HG03521 (cell line): ENCODE measurements around the gene PRKCG.

Experiments
- ATAC-seq: cut with Tn5 transposase; IDR thresholded peaks from one replicate; pipeline ENCODE4 v1.9.1; 2021; ENCODE audit warnings: mild to moderate bottlenecking, moderate library complexity; ENCODE audit not compliant: unreplicated experiment

Gene PRKCG

DNA sequence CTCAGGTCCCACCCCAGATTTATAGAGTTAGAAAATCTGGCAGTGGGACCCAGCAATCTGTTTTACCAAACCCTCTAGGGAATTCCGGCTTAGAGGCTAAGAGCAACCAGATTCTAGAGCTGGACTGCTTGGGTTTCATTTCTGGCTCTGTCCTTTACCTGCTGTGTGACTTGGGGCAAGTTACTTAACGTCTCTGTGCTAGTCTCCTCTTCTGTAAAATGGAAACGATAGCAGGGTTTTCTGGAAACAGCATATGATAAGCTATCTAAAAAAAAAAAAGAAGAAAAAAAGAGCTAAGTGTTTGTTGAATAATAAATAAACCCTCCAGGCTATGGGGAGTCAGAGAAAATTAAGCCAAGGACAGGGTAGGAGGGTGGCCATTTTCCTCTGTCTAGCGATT is 15.5 kb downstream of the PRKCG start:
- ATAC-seq, result no peak

DNA sequence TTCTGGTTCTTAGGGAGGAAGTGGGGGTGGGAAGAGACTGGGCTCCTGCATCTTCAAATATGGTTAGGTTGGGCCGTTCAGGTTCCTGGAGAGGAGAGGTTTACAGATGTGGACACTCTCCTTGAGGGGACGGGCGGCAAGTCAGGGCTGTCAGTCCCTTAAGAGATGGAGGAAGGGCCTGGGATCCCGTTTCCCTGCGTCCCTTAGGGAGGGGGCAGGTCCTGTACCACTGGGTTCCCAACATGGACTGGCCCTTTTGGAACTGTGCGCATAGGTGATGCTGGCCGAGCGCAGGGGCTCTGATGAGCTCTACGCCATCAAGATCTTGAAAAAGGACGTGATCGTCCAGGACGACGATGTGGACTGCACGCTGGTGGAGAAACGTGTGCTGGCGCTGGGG is 16.2 kb downstream of the PRKCG start:
- no peak for ATAC-seq

DNA sequence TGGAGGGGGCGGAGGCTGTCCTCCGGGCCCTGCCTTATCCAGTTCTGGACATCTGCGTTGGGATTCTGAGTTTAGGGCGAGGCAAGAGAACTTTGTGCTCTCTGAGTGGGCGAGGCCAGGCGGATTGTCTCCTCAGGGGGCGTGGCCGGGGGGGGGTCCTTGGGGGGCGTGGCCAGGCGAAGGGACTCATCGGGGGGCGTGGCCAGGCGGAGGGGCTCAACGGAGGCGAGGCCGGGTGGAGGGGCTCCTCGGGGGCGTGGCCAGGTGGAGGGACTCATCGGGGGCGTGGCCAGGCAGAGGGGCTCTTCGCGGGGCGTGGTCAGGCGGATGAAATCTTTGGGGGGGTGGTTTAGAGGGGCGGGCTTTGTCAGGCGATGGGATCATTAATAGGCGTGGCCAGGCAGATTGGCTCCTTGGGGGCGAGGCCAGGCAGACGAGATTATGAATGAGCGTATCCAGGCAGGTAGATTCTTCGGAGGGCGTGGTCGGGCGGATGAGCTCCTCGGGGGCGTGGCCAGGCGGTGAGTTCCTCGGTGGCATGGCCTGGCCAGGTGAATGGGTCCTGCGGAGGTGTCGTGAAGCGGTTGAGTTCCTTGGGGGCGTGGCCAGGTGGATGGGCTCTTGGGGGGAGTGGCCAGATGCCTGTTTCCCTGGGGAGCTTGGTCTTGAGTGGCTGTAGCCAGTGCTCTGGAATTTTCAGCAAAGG is 16.8 kb downstream of the PRKCG start:
- ATAC-seq, result no peak

DNA sequence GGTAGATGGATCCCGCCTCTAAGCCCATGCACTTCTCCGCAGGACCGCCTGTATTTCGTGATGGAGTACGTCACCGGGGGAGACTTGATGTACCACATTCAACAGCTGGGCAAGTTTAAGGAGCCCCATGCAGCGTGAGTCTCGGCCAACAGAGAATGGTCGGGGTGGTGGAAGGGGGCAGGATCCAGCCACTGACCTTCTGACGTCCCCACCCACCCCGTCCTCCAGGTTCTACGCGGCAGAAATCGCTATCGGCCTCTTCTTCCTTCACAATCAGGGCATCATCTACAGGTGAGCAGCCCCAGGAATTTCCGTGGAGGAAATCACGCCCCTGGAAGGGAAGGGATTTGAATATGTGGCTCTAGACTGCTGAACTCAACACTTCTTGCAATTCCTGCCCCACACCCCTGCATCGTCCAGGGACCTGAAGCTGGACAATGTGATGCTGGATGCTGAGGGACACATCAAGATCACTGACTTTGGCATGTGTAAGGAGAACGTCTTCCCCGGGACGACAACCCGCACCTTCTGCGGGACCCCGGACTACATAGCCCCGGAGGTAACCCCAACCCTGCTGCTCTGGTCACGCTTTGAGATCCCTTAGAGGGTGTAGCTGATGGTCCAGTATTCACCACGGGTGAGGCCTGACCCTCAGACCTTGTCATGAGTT is 18.3 kb downstream of the PRKCG start:
- ATAC-seq, result no peak

DNA sequence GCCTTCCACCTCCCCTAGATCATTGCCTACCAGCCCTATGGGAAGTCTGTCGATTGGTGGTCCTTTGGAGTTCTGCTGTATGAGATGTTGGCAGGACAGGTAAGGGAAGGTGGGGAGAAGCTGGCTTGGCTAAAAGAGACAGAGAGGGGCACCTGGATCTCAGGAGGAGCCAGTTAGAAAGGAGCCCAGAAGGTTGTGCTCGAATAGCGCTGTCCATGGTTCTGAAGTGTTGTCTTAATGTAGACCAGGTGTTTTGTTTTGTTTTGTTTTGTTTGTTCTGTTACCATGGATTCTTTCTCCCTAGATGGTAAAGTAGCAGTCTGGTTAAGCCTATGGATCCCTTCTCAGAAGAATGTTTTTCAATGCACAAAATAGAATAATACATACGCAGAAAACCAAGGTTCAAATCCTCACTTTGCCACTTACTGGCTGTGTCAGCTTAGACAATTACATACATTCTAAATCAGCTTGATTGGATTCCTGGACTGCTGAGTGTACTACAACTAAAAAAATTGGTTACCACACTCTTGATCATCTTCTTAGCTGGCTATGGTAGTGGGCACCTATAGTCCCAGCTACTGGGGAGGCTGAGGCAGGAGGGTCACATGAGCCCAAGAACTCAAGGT is 21.2 kb downstream of the PRKCG start:
- no peak for ATAC-seq

DNA sequence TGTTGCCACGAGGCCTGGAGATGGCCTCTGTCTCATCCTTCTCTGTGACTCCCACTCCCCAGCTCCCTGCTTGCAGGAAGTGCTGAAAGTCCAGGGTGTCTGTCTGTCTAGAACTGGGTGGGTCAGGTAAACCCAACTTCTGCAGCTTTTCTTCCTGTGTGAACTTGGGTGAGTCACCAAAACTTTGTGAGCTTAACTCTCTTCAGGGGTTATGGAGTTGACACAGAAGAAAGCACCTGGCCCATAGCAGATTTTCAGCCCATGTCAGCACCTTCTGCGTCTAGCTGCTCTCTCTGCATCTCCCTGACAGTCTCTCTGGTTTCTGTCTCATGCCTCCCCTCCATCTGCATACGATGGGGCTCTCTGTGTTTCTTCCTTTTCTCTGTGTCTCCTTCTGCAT is 22.9 kb downstream of the PRKCG start:
- no peak for ATAC-seq

DNA sequence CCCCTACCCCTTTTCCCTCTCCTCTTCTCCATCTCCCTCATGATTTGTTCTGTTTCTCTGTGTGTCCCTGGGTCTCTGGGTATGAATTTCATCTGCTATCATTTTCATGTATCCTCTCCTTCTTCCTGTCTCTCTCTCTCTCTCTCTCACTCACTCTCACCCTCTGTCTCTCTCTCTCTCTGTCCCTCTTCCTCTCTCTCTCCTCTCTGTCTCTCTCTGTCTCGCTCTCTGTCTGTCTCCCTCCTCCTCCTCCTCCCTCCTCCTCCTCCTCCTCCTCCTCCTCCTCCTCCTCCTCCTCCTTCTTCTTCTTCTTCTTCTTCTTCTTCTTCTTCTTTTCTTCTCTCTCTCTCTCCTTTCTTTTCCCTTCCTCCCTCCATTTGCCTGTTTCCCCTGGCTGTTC is 23.8 kb downstream of the PRKCG start:
- ATAC-seq, result no peak

DNA sequence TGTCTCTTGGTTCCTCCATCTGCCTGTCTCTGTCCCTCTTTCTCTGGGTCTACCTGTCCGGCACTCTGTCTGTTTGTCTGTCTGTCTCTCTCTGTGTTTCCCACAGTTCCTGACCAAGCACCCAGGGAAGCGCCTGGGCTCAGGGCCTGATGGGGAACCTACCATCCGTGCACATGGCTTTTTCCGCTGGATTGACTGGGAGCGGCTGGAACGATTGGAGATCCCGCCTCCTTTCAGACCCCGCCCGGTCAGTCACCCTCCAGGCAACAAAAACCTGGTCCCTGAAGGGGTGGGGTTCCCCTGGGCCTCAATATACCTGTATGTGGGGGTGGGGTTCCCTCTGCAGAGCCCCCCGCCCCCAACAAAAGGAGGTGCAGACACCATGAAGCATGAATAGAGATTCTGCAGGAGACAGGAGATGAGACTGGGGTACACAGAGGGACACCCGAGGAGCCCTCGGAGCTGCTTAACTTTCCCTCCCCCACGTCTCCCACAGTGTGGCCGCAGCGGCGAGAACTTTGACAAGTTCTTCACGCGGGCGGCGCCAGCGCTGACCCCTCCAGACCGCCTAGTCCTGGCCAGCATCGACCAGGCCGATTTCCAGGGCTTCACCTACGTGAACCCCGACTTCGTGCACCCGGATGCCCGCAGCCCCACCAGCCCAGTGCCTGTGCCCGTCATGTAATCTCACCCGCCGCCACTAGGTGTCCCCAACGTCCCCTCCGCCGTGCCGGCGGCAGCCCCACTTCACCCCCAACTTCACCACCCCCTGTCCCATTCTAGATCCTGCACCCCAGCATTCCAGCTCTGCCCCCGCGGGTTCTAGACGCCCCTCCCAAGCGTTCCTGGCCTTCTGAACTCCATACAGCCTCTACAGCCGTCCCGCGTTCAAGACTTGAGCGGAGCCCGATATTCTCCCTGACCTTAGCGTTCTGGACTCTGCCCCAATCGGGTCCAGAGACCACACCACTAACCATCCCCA is 24.5 kb downstream of the PRKCG start:
- ATAC-seq, result no peak

DNA sequence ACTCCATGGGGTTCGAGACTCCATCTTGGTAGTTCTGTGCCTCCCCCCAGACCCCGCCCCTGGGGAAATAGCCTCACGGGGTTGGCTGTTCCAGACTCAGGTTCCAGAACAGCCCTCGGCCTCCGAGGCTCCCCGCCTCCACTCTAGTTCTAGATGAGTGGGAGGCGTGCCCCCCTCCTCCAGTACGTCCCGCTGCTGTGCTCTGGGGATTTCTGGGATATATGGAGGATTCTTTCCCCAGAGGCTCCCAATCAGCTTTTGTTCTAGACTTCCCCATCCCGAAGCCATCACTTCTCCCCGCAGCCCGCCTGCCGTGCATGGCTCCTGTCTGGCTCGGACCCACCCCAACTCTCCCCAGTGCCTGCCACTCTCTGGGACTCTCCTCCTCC is 25.2 kb downstream of the PRKCG start:
- no peak for ATAC-seq

DNA sequence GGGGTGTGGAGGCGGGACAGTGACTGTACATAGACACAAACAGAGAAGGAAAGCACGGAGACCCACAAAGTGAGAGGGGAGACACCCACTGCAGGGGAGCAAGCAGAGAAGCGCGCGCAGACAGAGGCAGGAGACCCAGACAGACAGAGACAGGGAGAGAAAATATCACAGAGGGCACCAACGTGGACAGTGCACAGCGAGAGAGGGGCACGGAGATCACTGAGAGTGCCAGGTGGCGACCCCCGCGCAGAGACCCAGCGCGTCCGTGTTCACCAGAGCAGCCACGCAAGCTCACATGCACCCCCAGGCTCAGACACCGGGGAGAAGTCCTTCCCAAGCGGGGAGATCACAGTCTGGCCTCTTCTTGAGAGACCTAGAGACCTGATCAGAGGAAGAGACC is 25.7 kb downstream of the PRKCG start:
- ATAC-seq, result no peak

DNA sequence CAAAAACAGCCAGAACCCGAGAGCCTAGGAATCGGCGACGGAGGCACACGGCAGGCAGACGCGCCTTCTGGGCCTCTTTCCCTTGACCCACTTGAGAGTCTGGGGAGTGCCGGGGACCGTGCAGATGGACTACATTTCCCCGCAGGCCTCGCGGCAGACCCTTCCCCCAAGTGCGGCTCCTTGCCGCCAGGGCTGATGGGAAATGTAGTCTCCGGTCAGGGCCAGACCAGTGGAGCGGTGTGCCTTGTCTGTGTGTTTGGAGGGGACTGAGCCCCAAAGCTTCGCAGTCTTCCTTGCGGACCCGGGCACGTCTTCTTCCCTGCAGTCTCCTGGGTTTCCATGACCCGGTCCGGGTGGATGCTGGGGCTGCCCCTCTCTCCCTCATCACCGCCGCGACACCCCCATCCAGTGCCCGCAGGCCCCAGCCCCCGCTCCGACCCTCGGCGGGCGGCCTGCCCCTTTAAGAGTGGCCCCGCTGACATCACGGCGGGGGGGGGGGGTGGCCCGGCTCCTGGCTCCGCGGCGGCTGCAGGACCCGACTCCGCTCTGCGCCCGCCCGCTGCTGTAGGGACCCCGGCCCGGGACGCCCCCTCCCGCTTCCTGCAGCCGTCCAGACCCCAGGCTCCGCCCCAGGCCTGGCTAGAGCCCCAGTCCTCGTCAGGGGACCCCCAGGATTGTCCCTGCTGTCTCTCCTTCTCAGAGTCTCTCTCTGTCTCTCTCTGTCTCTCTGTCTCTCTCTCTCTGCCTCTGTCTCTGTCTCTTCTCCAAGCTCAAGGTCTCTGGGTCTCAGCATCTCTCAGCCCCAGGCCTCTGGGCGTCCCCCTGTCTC is 26.3 kb downstream of the PRKCG start:
- no peak for ATAC-seq

DNA sequence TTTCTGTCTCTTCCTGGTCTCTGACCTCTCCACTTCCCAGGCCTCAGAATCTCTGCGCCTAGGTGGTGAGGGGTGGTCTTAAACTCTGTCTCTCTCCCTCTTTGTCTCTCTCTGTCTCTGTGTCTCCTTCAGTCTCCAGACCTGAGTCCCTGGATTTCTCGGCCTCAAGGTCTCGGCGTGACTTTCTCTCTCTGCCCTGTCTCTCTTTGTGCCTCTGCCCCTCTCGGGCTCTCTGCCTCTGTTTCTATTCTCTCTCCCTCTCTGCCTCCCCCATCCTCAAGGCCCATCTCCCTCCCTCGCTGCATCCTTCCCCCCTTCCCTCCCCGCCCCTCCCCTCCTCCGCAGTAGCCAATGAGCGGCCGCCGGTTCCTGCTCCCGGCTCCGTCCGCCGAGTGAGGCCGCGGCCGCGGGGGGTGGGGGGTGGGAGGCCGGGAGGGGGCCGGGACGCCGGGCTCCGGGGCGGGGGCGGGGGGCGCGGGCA is 27.0 kb downstream of the PRKCG start, which contains the start of gene CACNG7:
Gene CACNG7, plus strand, starts transcription at position 344 of the 481 bp plus-strand sequence. CDS start 3,554 bp downstream, outside the sequence.
- no peak for ATAC-seq

DNA sequence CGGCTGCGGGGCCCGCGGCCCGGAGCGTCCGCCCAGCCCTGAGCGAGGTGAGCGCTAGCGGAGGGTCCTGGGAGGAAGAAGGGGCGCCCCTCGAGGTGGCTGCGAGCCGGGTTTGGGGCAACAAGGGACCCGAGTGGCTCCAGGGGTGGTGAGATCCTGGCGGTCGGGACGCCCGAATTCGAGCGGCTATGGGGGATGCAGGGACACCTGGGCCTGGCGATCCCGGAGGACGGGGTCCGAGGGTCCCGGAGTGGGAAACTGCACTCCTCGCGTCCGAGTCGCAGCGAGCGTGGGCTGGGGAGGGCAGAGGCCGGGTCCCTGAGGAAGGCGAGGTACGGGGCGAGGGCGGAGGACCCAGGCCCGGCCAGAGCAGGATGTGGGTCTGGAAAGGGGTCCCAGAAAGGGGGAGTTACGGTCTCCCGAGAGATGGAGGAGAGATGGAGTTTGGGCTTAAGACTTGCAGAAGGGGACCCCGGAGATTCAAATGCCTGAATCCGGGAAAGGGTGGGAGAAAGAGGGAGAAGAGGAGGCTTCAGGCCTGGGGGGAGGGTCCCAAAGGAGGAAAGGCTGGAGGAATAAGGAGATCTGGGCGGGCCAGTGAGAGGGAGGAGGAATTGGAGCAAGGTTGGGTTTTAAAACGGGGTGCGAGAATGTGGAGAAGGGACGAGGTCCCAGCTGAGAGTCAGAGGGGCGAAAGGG is 27.6 kb downstream of the PRKCG start:
- no peak for ATAC-seq

DNA sequence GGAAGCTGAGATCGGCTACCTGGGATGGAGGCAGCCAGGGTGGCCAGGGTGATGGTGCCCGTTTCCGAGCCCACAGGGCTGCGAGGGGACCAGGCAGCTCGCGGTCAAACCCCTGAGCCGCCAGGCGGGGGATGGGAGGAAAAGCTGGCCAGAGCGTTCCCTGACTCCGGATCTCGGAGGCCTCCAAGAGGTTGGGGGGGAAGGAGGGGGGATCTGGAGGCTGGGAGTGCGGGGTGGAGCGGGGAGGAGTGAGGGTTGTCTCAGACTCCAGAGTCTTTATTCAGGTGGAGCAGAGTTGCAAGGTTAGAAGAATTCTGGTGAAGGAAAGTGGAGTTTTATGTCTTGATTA is 28.1 kb downstream of the PRKCG start:
- no peak for ATAC-seq

DNA sequence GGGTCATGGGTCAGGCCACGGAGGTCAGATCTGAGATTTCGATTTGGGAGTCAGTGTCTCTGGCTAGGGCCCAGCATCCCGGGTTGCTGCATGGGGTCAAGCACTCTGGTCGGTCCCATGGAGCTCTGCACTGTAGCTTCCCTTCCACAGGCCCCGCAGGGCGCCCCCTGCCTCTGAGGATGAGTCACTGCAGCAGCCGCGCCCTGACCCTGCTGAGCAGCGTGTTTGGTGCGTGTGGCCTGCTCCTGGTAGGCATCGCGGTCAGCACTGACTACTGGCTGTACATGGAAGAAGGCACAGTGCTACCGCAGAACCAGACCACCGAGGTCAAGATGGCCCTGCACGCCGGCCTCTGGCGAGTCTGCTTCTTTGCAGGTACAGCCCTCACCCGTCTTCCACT is 30.7 kb downstream of the PRKCG start:
- no peak for ATAC-seq

DNA sequence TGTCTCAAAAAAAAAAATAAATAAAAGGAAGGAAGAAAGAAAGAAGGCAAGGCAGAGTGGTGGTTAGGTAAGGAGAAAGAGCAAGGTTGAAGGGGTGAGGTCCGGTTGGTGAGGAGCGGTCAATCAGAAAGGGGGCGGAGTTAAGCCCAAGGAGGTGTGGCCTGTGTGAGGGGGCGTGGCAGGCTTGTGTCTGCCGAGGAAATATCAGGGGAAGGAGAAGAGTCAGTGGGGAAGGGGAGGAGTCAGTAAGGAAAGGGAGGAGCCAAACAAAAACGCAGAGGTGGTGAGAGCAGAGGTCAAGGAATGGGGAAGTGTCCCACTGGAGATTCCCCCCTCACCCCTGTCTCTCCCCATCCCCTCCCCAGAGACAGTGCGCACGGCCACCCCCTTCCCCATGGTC is 33.0 kb downstream of the PRKCG start:
- no peak for ATAC-seq

DNA sequence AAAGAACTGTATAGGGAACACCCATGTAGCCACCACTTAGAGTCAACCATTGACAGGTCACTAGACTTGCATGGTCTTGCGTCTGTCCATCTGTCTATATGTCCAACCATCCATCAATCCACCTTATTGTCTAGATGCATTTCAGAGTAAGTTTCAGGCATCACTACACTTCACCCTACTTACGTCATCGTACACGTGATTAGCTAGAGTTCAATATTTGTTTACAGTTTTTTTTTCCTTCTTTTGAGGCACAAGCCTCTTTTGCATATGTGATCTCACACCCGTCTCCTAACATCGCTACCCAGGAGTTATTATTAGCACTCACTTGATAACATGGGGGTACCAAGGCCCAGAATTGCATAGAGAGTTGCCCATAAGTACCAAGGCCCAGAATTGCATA is 34.0 kb downstream of the PRKCG start:
- no peak for ATAC-seq

DNA sequence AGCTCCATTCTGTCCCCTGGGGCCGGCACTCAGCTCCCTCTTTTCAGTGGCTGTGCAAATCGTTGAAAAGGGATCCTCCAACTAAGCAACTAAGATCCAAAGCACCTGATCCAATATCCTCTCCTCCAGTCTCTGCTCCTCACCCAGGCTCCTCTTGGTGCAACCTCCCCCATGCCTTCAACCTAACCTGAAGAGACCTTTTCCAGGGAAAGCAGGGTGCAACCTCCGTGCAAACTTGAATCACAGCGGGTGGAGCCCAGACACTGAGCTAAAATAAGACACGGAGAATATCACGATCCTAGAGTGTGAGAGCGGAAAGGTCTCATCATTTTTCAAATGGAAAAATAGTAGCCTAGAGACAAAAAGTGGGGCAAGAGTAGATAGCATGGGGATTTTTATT is 35.4 kb downstream of the PRKCG start:
- no peak for ATAC-seq

DNA sequence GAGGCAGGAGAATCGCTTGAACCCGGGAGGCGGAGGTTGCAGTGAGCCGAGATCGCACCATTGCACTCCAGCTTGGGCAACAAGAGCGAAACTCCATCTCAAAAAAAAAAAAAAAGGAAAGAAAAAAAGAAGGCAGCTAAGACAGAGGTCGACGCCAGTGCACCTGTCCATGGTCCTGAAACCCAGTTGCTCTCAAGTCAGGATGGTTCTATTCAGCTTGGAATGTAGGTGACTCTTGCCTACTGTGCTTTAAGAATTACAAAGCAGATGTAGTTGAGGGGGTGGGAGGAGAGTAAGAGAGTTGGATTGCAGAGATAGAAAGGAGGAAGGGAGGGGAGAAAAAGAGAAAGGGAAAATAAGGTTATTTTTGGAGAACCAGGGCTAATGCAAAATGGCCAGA is 45.7 kb downstream of the PRKCG start:
- ATAC-seq, result no peak

DNA sequence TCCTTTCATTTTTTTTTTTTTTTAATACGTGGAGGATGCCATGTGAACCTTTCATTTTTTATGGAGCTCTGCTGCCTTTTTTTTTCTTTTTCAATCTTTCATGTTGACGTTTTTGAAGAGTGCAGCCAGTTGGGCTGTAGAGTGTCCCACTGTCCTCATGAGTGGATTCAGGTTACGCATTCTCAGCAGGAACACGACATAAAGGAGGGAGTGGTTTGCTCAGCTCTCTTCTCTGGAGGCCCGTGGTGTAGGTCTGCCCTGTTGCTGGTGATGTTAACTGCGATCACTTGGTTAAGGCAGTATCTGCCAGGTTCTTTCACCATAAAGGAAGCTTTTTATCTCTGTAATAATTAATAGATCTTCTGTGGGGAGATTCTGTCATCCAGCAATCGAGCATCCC is 54.0 kb downstream of the PRKCG start:
- no peak for ATAC-seq
